C4-2B (cell line): ENCODE results near the gene SGPP2.

ENCODE experiments used
- ZFX ChIP-seq: fragments of 450-650 bp; IDR thresholded peaks from 2 replicates; pipeline ENCODE4 v1.6.1; 2017
- TF ChIP-seq, protein P1 (sequence below): fragments of 450-650 bp; conservative IDR thresholded peaks from 2 replicates; pipeline ENCODE4 v1.5.1; 2017; ENCODE audit warnings: mild to moderate bottlenecking

DNA sequence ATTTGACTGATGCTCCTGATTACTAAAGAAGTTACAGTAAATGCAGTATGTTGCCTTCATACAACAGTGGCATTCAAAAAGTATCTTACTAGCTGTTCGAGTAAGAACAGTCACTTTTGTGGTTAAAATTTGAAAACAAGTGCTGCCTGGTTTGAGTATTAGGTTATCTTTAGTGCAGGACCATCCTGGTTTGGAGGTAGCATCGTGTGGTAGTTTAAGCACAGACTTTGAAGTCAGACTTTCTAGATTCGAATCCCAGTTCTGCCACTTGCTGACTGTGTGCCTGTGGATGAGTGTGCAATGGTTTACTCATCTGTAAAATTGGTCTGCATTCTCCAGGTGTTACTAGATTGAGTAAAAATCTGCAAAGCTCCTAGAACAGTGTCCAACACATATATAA, 96.8 kb downstream of the SGPP2 start:
- TF ChIP-seq, protein P1, sequence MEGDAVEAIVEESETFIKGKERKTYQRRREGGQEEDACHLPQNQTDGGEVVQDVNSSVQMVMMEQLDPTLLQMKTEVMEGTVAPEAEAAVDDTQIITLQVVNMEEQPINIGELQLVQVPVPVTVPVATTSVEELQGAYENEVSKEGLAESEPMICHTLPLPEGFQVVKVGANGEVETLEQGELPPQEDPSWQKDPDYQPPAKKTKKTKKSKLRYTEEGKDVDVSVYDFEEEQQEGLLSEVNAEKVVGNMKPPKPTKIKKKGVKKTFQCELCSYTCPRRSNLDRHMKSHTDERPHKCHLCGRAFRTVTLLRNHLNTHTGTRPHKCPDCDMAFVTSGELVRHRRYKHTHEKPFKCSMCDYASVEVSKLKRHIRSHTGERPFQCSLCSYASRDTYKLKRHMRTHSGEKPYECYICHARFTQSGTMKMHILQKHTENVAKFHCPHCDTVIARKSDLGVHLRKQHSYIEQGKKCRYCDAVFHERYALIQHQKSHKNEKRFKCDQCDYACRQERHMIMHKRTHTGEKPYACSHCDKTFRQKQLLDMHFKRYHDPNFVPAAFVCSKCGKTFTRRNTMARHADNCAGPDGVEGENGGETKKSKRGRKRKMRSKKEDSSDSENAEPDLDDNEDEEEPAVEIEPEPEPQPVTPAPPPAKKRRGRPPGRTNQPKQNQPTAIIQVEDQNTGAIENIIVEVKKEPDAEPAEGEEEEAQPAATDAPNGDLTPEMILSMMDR, result no peak
- no peak for TF ChIP-seq ZFX
